AG20443 (cell line): ENCODE measurements around the gene GH2.
A peak's percentile ranks its signal among the peaks of the same experiment; 100 is the strongest.
"Not testable (repeated sequence)": the region's sequence is repeated elsewhere in the genome, so short reads cannot be mapped to it uniquely, and the experiment has no call there.

Source experiments
- DNase-seq: peaks from one replicate; pipeline ENCODE4 v3.0.0; 2012; ENCODE audit warnings: low spot score, mixed read lengths

GH2 gene

GRCh38 chr17:63881935-63882601 is at the start of gene GH2:
GH2 (minus strand) TSS chr17:63881944; CDS start chr17:63881801, 143 bp downstream.
- DNase-seq, result peak; percentile 85

- peak; percentile 55 for DNase-seq
Observed at GRCh38 chr17:63930951-63931575, 49.3 kb upstream of the GH2 start.

GRCh38 chr17:63929860-63930766 is 48.4 kb upstream of the GH2 start:
- no peak for DNase-seq

GRCh38 chr17:63928966-63929695 is 47.4 kb upstream of the GH2 start:
- DNase-seq, result no peak

GRCh38 chr17:63928172-63928666 is 46.5 kb upstream of the GH2 start:
- DNase-seq, result no peak

GRCh38 chr17:63927464-63928171 is 45.9 kb upstream of the GH2 start:
- peak; percentile 7 for DNase-seq

- no peak for DNase-seq
Observed at GRCh38 chr17:63926164-63926563, 44.4 kb upstream of the GH2 start.

GRCh38 chr17:63925615-63926014 is 43.9 kb upstream of the GH2 start:
- peak; percentile 4 for DNase-seq

- DNase-seq, result not testable (repeated sequence)
Observed at GRCh38 chr17:63922402-63922801, 40.7 kb upstream of the GH2 start.

- not testable (repeated sequence) for DNase-seq
Observed at GRCh38 chr17:63920779-63921178, 39.0 kb upstream of the GH2 start.

- DNase-seq, result not testable (repeated sequence)
Observed at GRCh38 chr17:63920050-63920449, 38.3 kb upstream of the GH2 start.

- peak; percentile 87 for DNase-seq
Observed at GRCh38 chr17:63919311-63919723, 37.6 kb upstream of the GH2 start.

- peak; percentile 3 for DNase-seq
Observed at GRCh38 chr17:63918789-63919305, 37.1 kb upstream of the GH2 start, which contains the start of gene GH1. GH1 (minus strand) TSS chr17:63918839; CDS start chr17:63918776, 63 bp downstream.

- DNase-seq, result peak; percentile 10
Observed at GRCh38 chr17:63918305-63918704, 36.6 kb upstream of the GH2 start.

GRCh38 chr17:63917646-63918045 is 35.9 kb upstream of the GH2 start:
- peak; percentile 3 for DNase-seq

- DNase-seq, result not testable (repeated sequence)
Observed at GRCh38 chr17:63917206-63917605, 35.5 kb upstream of the GH2 start.

GRCh38 chr17:63916566-63917185 is 34.9 kb upstream of the GH2 start:
- no peak for DNase-seq

GRCh38 chr17:63915753-63916152 is 34.0 kb upstream of the GH2 start:
- not testable (repeated sequence) for DNase-seq

- DNase-seq, result no peak
Observed at GRCh38 chr17:63914471-63914870, 32.7 kb upstream of the GH2 start.

GRCh38 chr17:63911657-63912100 is 29.9 kb upstream of the GH2 start:
- DNase-seq, result peak; percentile 73
